H1 (cell line): ENCODE data around the gene QSOX2. TPM values are rescaled to one million over a fixed set of nuclear protein-coding genes. Genes with fewer than 3 reads are reported as not detected.

ENCODE experiments used
- CHD1 ChIP-seq: IDR thresholded peaks from 2 replicates; pipeline ENCODE4 v1.6.1; 2012; ENCODE audit warnings: low read depth, low read length, improper control_type of control experiment
- CREB1 ChIP-seq: IDR thresholded peaks from 2 replicates; pipeline ENCODE4 v1.6.1; 2012; ENCODE audit warnings: inconsistent platforms
- EGR1 ChIP-seq: IDR thresholded peaks from 2 replicates; pipeline ENCODE4 v1.6.1; 2011; ENCODE audit warnings: low read depth, low read length, borderline replicate concordance
- EP300 ChIP-seq, 2 experiments: IDR thresholded peaks; 1 replicate in 1 of 2; 2 replicates in 1 of 2; pipeline ENCODE4 v1.6.1; 2011 to 2012; ENCODE audit warnings: low read depth in 2 of 2, low read length in 2 of 2, mild to moderate bottlenecking in 2 of 2, borderline replicate concordance in 1 of 2, inconsistent platforms in 1 of 2, moderate library complexity in 1 of 2
- GABPA ChIP-seq: IDR thresholded peaks from 2 replicates; pipeline ENCODE4 v1.6.1; 2011; ENCODE audit warnings: mild to moderate bottlenecking, low read length, moderate library complexity, borderline replicate concordance; ENCODE audit not compliant: insufficient read depth
- HDAC2 ChIP-seq, 2 experiments: fragments of 300-600 bp in 1 of 2; sonication (generic) in 1 of 2; IDR thresholded peaks; 2 replicates each; pipeline ENCODE4 v1.6.1; 2011 to 2012; ENCODE audit warnings: low read depth in 2 of 2, low read length in 2 of 2, mild to moderate bottlenecking in 2 of 2, moderate library complexity in 2 of 2, borderline replicate concordance in 1 of 2, inconsistent platforms in 1 of 2
- JUND ChIP-seq: IDR thresholded peaks from 2 replicates; pipeline ENCODE4 v1.6.1; 2011; ENCODE audit warnings: mild to moderate bottlenecking, improper control_type of control experiment, low read length
- MAFK ChIP-seq: IDR thresholded peaks from 2 replicates; pipeline ENCODE4 v1.6.1; 2012; ENCODE audit warnings: low read depth, mild to moderate bottlenecking, improper control_type of control experiment, low read length
- MAX ChIP-seq: IDR thresholded peaks from 2 replicates; pipeline ENCODE4 v1.6.1; 2012; ENCODE audit warnings: inconsistent platforms
- POLR2AphosphoS5 ChIP-seq: IDR thresholded peaks from 2 replicates; pipeline ENCODE4 v1.6.1; 2011; ENCODE audit warnings: low read depth, low read length
- RAD21 ChIP-seq, 2 experiments: IDR thresholded peaks in 1 of 2; conservative IDR thresholded peaks in 1 of 2; 2 replicates each; pipeline ENCODE4 v1.6.1; 2011; ENCODE audit warnings: low read depth in 2 of 2, low read length in 2 of 2, improper control_type of control experiment in 1 of 2, inconsistent platforms in 1 of 2, mild to moderate bottlenecking in 1 of 2, moderate library complexity in 1 of 2
- RNF2 ChIP-seq: fragments of 200-900, 300-1000 bp; sonication (generic); IDR thresholded peaks from 2 replicates; pipeline ENCODE4 v1.7.1; 2016; ENCODE audit warnings: borderline replicate concordance, low read depth, mild to moderate bottlenecking, antibody characterized with exemption, low read length; ENCODE audit not compliant: poor library complexity, severe bottlenecking; ENCODE audit errors: missing control alignments
- SIN3A ChIP-seq, 2 experiments: IDR thresholded peaks in 1 of 2; conservative IDR thresholded peaks in 1 of 2; 2 replicates each; pipeline ENCODE4 v1.6.1; 2011 to 2012; ENCODE audit warnings: low read length in 2 of 2, improper control_type of control experiment in 1 of 2, low read depth in 1 of 2, mild to moderate bottlenecking in 1 of 2
- SIX5 ChIP-seq: IDR thresholded peaks from 2 replicates; pipeline ENCODE4 v1.6.1; 2011; ENCODE audit warnings: mild to moderate bottlenecking, low read depth, low read length
- SP2 ChIP-seq: IDR thresholded peaks from 2 replicates; pipeline ENCODE4 v1.6.1; 2012; ENCODE audit warnings: mild to moderate bottlenecking, low read length, inconsistent platforms
- TBP ChIP-seq: IDR thresholded peaks from 2 replicates; pipeline ENCODE4 v1.6.1; 2011; ENCODE audit warnings: low read depth, low read length, improper control_type of control experiment
- TCF12 ChIP-seq: IDR thresholded peaks from 2 replicates; pipeline ENCODE4 v1.6.1; 2011; ENCODE audit warnings: low read depth, mild to moderate bottlenecking, low read length
- polyA plus RNA-seq, 7 experiments: library from polyadenylated mRNA; depleted of rRNA in 3 of 7; stranded (reverse) in 5 of 7; unstranded in 2 of 7; fragments of >200 nt in 5 of 7; fragments of 200-250 nt in 2 of 7; gene quantifications; 1 replicate in 5 of 7; 2 replicates in 1 of 7; 4 replicates in 1 of 7; pipeline versions ENCODE4 v1.2.1 to v1.2.3, GENCODE V29; 2011 to 2013; ENCODE audit warnings: missing spikeins in 2 of 7, mixed read lengths in 2 of 7
- total RNA-seq: library from RNA; stranded (reverse); fragmentation: NEBNext Ultra II Directional; extraction: Animal tissue kit (Norgen Biotek cat#: 25700); gene quantifications from 2 replicates; pipeline ENCODE4 v1.2.1, GENCODE V29; 2021
- TF ChIP-seq, protein P1 (sequence below), 3 experiments: IDR thresholded peaks; 1 replicate in 2 of 3; 2 replicates in 1 of 3; pipeline versions ENCODE4 v1.5.1 to v1.6.1; 2011; ENCODE audit warnings: low read length in 3 of 3, mild to moderate bottlenecking in 3 of 3, inconsistent platforms in 2 of 3, low read depth in 1 of 3, moderate library complexity in 1 of 3; ENCODE audit not compliant: insufficient read depth in 1 of 3; ENCODE audit errors: control extremely low read depth in 1 of 3

Gene QSOX2
- total and polyA plus RNA-seq, 2 of the 8 experiments (the other 6 are each of a cell fraction or from before 2014, with no cell fraction given): 18.0 to 28.6 TPM

- TF ChIP-seq EP300 (IDR thresholded peaks at IDR 0.05; ENCODE audit: borderline replicate concordance in 1 of 2, low read depth in 2 of 2, low read length in 2 of 2) (no peak), TBP (peak; percentile 10; the same call in 1 of the 2 replicates), HDAC2 (IDR thresholded peaks at IDR 0.05; ENCODE audit: borderline replicate concordance in 1 of 2, low read depth in 2 of 2, low read length in 2 of 2) (no peak), SP2 (no peak), CHD1 (no peak), SIN3A (conservative IDR thresholded peaks at IDR 0.05 in 1 of 2, IDR thresholded peaks at IDR 0.05 in 1 of 2; ENCODE audit: low read depth in 1 of 2, low read length in 2 of 2) (peak in 1 of 2 experiments; percentile 55; a peak in 1 of 4 replicates), TCF12 (no peak), RAD21 (IDR thresholded peaks at IDR 0.05 in 1 of 2, conservative IDR thresholded peaks at IDR 0.05 in 1 of 2; ENCODE audit: low read depth in 2 of 2, low read length in 2 of 2) (peak; percentile 74 to 85), POLR2AphosphoS5 (0 out of 2 replicates have a peak, but pooled peaks have one; percentile 23), GABPA (peak; percentile 82; the same call in 1 of the 2 replicates), MAX (peak; percentile 71), SIX5 (no peak), MAFK (no peak), RNF2 (no peak), CREB1 (0 out of 2 replicates have a peak, but pooled peaks have one; percentile 48), JUND (no peak), EGR1 (peak; percentile 33; the same call in 1 of the 2 replicates)
- TF ChIP-seq, protein P1, sequence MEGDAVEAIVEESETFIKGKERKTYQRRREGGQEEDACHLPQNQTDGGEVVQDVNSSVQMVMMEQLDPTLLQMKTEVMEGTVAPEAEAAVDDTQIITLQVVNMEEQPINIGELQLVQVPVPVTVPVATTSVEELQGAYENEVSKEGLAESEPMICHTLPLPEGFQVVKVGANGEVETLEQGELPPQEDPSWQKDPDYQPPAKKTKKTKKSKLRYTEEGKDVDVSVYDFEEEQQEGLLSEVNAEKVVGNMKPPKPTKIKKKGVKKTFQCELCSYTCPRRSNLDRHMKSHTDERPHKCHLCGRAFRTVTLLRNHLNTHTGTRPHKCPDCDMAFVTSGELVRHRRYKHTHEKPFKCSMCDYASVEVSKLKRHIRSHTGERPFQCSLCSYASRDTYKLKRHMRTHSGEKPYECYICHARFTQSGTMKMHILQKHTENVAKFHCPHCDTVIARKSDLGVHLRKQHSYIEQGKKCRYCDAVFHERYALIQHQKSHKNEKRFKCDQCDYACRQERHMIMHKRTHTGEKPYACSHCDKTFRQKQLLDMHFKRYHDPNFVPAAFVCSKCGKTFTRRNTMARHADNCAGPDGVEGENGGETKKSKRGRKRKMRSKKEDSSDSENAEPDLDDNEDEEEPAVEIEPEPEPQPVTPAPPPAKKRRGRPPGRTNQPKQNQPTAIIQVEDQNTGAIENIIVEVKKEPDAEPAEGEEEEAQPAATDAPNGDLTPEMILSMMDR (IDR thresholded peaks at IDR 0.05; ENCODE audit: control extremely low read depth in 1 of 3, insufficient read depth in 1 of 3, low read depth in 1 of 3, low read length in 3 of 3): peak in 2 of 3 experiments; percentile 98 to 99; a peak in 3 of 4 replicates
These were observed 19.6 kb downstream of the QSOX2 start (continued) for GRCh38 chr9:136225748-136226679.
